HCT116 (cell line): ENCODE results near the gene NUDT22. TPM values are rescaled to one million over a fixed set of nuclear protein-coding genes. Genes with fewer than 3 reads are reported as not detected.

Experiments
- ATAC-seq: fragments of 200-7000 bp; cut with Tn5 transposase; 2 replicates; pipeline ENCODE4 v1.9.1; 2020; ENCODE audit warnings: mild to moderate bottlenecking, moderate library complexity
- BruUV-seq: library from RNA; stranded (reverse); fragments of 400-500 nt; replicated peaks from 2 replicates; lab custom pipeline; 2021; lab: Mats Ljungman, UMichigan
- CTCF ChIA-PET: fragments of 300-600 bp; sonication (Branson Sonifier 250); formaldehyde crosslinking; loops from one replicate; lab custom pipeline; 2021; ENCODE audit warnings: antibody characterized with exemption; lab: Charles Lee
- POLR2A ChIA-PET: fragments of 300-600, 350-600 bp; sonication (Branson Sonifier 250); formaldehyde crosslinking; loops from one replicate; lab custom pipeline; 2021; ENCODE audit warnings: antibody characterized with exemption; lab: Charles Lee
- RAD21 ChIA-PET, 2 experiments: fragments of 300-600 bp; sonication (Branson Sonifier 250); formaldehyde crosslinking; loops; one replicate each; lab custom pipeline; 2023; ENCODE audit warnings: low total read pairs in 2 of 2; ENCODE audit not compliant: uncharacterized antibody in 2 of 2, unreplicated experiment in 2 of 2, low non-redundant PET in 1 of 2; lab: Charles Lee
- DNase-seq: peaks from one replicate; pipeline ENCODE4 v3.0.0-alpha.2; 2010; ENCODE audit warnings: low read depth, low spot score
- H2AFZ ChIP-seq: fragments of 200-600 bp; shearing (Covaris generic), sonication (generic); 2 replicates; pipeline ENCODE4 v1.6.1; 2017; ENCODE audit warnings: low read depth, mixed run types, mixed read lengths, antibody characterized with exemption, low read length; ENCODE audit not compliant: poor library complexity, severe bottlenecking
- H3K27ac ChIP-seq: 2 replicates; pipeline ENCODE4 v1.5.1; 2012; ENCODE audit warnings: low read depth, low read length
- H3K27me3 ChIP-seq: fragments of 200-600 bp; sonication (generic); 2 replicates; pipeline ENCODE4 v1.6.1; 2016; ENCODE audit warnings: mixed run types, low read length, mixed read lengths; ENCODE audit not compliant: insufficient read depth
- H3K36me3 ChIP-seq, 2 experiments: fragments of 200-500 bp in 1 of 2; fragments of 200-600 bp in 1 of 2; sonication (Bioruptor generic) in 1 of 2; sonication (generic) in 1 of 2; 2 replicates each; pipeline versions ENCODE4 v1.5.1 to v1.6.1; 2014 to 2016; ENCODE audit warnings: low read length in 2 of 2, inconsistent platforms in 1 of 2, mixed read lengths in 1 of 2, mixed run types in 1 of 2; ENCODE audit not compliant: insufficient read depth in 2 of 2, control insufficient read depth in 1 of 2
- H3K4me1 ChIP-seq, 2 experiments: fragments of 200-600 bp in 1 of 2; sonication (generic) in 1 of 2; 2 replicates each; pipeline versions ENCODE4 v1.5.1 to v1.6.1; 2012 to 2017; ENCODE audit warnings: low read length in 2 of 2, inconsistent platforms in 1 of 2, mild to moderate bottlenecking in 1 of 2, mixed read lengths in 1 of 2, mixed run types in 1 of 2, moderate library complexity in 1 of 2; ENCODE audit not compliant: insufficient read depth in 2 of 2, control insufficient read depth in 1 of 2
- H3K4me2 ChIP-seq: fragments of 200-600 bp; sonication (generic); 2 replicates; pipeline ENCODE4 v1.6.1; 2017; ENCODE audit warnings: mixed run types, low read length, mixed read lengths
- H3K4me3 ChIP-seq, 2 experiments: fragments of 200-600 bp in 1 of 2; sonication (generic) in 1 of 2; replicated peaks in 1 of 2; 2 replicates each; pipeline ENCODE4 v1.5.1; 2011 to 2016; ENCODE audit warnings: low read length in 2 of 2, control low read depth in 1 of 2, low read depth in 1 of 2, mild to moderate bottlenecking in 1 of 2, mixed read lengths in 1 of 2, mixed run types in 1 of 2
- H3K79me2 ChIP-seq: fragments of 200-600 bp; sonication (generic); 2 replicates; pipeline ENCODE4 v1.6.1; 2017; ENCODE audit warnings: mild to moderate bottlenecking, mixed run types, low read length, moderate library complexity, mixed read lengths; ENCODE audit not compliant: insufficient read depth
- H3K9ac ChIP-seq: fragments of 200-600 bp; sonication (generic); 2 replicates; pipeline ENCODE4 v1.6.1; 2016; ENCODE audit warnings: low read length, mixed read lengths
- H3K9me2 ChIP-seq: fragments of 200-600 bp; sonication (generic), shearing (Covaris generic); 2 replicates; pipeline ENCODE4 v1.6.1; 2017; ENCODE audit warnings: mixed run types, mild to moderate bottlenecking, moderate library complexity; ENCODE audit not compliant: insufficient read depth
- H3K9me3 ChIP-seq, 2 experiments: fragments of 200-500 bp in 1 of 2; fragments of 200-600 bp in 1 of 2; sonication (Bioruptor generic) in 1 of 2; sonication (generic) in 1 of 2; 2 replicates each; pipeline ENCODE4 v1.6.1; 2014 to 2017; ENCODE audit warnings: low read length in 2 of 2, mixed read lengths in 2 of 2, inconsistent platforms in 1 of 2, low read depth in 1 of 2, mild to moderate bottlenecking in 1 of 2, mixed run types in 1 of 2, moderate library complexity in 1 of 2; ENCODE audit not compliant: control insufficient read depth in 1 of 2, insufficient read depth in 1 of 2
- H4K20me1 ChIP-seq: fragments of 200-600 bp; sonication (generic), shearing (Covaris generic); 2 replicates; pipeline ENCODE4 v1.6.1; 2017; ENCODE audit warnings: mixed run types, mild to moderate bottlenecking, moderate library complexity; ENCODE audit not compliant: insufficient read depth
- ATF3 ChIP-seq: IDR thresholded peaks from 2 replicates; pipeline ENCODE4 v1.6.1; 2012
- CTCF ChIP-seq, 3 experiments: fragments of 200-600 bp in 1 of 3; sonication (generic) in 1 of 3; IDR thresholded peaks in 2 of 3; conservative IDR thresholded peaks in 1 of 3; 2 replicates each; pipeline ENCODE4 v1.5.1; 2012 to 2017; ENCODE audit warnings: low read depth in 2 of 3, low read length in 2 of 3, antibody characterized with exemption in 1 of 3, borderline replicate concordance in 1 of 3, control low read depth in 1 of 3, mild to moderate bottlenecking in 1 of 3, mixed read lengths in 1 of 3, mixed run types in 1 of 3, moderate library complexity in 1 of 3; ENCODE audit not compliant: insufficient read depth in 1 of 3
- EGR1 ChIP-seq: IDR thresholded peaks from 2 replicates; pipeline ENCODE4 v1.6.1; 2012; ENCODE audit warnings: low read depth
- ELF1 ChIP-seq: IDR thresholded peaks from 2 replicates; pipeline ENCODE4 v1.6.1; 2012; ENCODE audit warnings: low read depth, borderline replicate concordance
- EZH2 ChIP-seq: fragments of 200-600 bp; sonication (generic); IDR thresholded peaks from 2 replicates; pipeline ENCODE4 v1.6.1; 2017; ENCODE audit warnings: antibody characterized with exemption, mixed run types
- EZH2phosphoT487 ChIP-seq: fragments of 200-600 bp; IDR thresholded peaks from 2 replicates; pipeline ENCODE4 v1.6.1; 2018; ENCODE audit warnings: antibody characterized with exemption, borderline replicate concordance
- FOSL1 ChIP-seq: IDR thresholded peaks from 2 replicates; pipeline ENCODE4 v1.6.1; 2012; ENCODE audit warnings: low read depth
- JUND ChIP-seq: IDR thresholded peaks from 2 replicates; pipeline ENCODE4 v1.6.1; 2012
- POLR2A ChIP-seq: IDR thresholded peaks from 2 replicates; pipeline ENCODE4 v1.7.0; 2011; ENCODE audit warnings: borderline replicate concordance; ENCODE audit not compliant: insufficient read depth, insufficient read length; ENCODE audit errors: extremely low read depth
- RAD21 ChIP-seq: IDR thresholded peaks from 2 replicates; pipeline ENCODE4 v1.6.1; 2012; ENCODE audit warnings: low read depth, mild to moderate bottlenecking
- REST ChIP-seq: IDR thresholded peaks from 2 replicates; pipeline ENCODE4 v1.6.1; 2012; ENCODE audit warnings: low read depth
- SIN3A ChIP-seq: IDR thresholded peaks from 2 replicates; pipeline ENCODE4 v1.6.1; 2012; ENCODE audit warnings: low read depth
- SP1 ChIP-seq: IDR thresholded peaks from 2 replicates; pipeline ENCODE4 v1.6.1; 2012; ENCODE audit warnings: low read depth
- SRF ChIP-seq: IDR thresholded peaks from 2 replicates; pipeline ENCODE4 v1.6.1; 2012; ENCODE audit warnings: low read depth
- TCF7L2 ChIP-seq: IDR thresholded peaks from 2 replicates; pipeline ENCODE4 v1.7.0; 2011; ENCODE audit warnings: borderline replicate concordance, inconsistent platforms; ENCODE audit not compliant: insufficient read depth, insufficient read length; ENCODE audit errors: extremely low read depth
- YY1 ChIP-seq: IDR thresholded peaks from 2 replicates; pipeline ENCODE4 v1.6.1; 2011; ENCODE audit warnings: low read length, low read depth, moderate library complexity, mild to moderate bottlenecking; ENCODE audit not compliant: insufficient replicate concordance; ENCODE audit errors: extremely low read depth
- ZBTB33 ChIP-seq: IDR thresholded peaks from 2 replicates; pipeline ENCODE4 v1.6.1; 2011; ENCODE audit warnings: mild to moderate bottlenecking, low read length, moderate library complexity; ENCODE audit not compliant: insufficient replicate concordance; ENCODE audit errors: extremely low read depth
- ZFX ChIP-seq: fragments of 450-650 bp; IDR thresholded peaks from 2 replicates; pipeline ENCODE4 v1.6.1; 2017
- ZNF274 ChIP-seq: fragments of 200-500 bp; sonication (Bioruptor generic); IDR thresholded peaks from 2 replicates; pipeline ENCODE4 v1.6.1; 2014; ENCODE audit warnings: mild to moderate bottlenecking, low read depth, low read length, inconsistent platforms
- intact Hi-C: fragments of 100-400 bp; cut with micrococcal nuclease; formaldehyde crosslinking; loops from 2 replicates; pipeline ENCODE4 v1.10.0; 2022
- total RNA-seq: library from RNA; stranded (reverse); gene quantifications from one replicate; pipeline ENCODE4 v1.2.1, GENCODE V29; 2021; ENCODE audit not compliant: unreplicated experiment

NUDT22 gene
- total RNA-seq, 1 experiment from 2014 or later = 70.9 TPM

- Histone ChIP-seq H3K9me3 (no peaks in the 10 kb centered on the region), H3K27ac (no peak overlapping the region; the same call in 1 of the 2 replicates), H3K4me1 (peaks cover 0 to 1% of the 10 kb centered on the region in 2 experiments; a peak in 2 of 4 replicates), H3K4me3 (no peak overlapping the region), H3K79me2 (peaks cover 6% of the 10 kb centered on the region; the same call in 1 of the 2 replicates), H3K27me3 (no peaks in the 10 kb centered on the region), H3K9ac (no peak overlapping the region), H2AFZ (no peak overlapping the region), H3K9me2 (no peaks in the 10 kb centered on the region), H3K36me3 (peaks cover 19 to 54% of the 10 kb centered on the region in 2 experiments; a peak in 3 of 4 replicates), H3K4me2 (no peak overlapping the region), H4K20me1 (no peaks in the 10 kb centered on the region)
- intact Hi-C loops = no loop called here
- BruUV-seq = no TSS peak
- ATAC-seq (no peak), DNase-seq (no peak)
- ChIA-PET POLR2A (interaction anchor here (0.9 to 1.3 kb wide), 3 partner anchors 8 to 93 kb away, joined by 3 to 5 read pairs (median 3); no protein-coding TSS in a partner anchor), CTCF (no interaction called here), RAD21 (no interaction called here)
- TF ChIP-seq ATF3 (no peak), TCF7L2 (no peak), RAD21 (no peak), FOSL1 (no peak), YY1 (no peak), SP1 (no peak), ZNF274 (no peak), CTCF (IDR thresholded peaks at IDR 0.05 in 2 of 3, conservative IDR thresholded peaks at IDR 0.05 in 1 of 3; ENCODE audit: borderline replicate concordance in 1 of 3, insufficient read depth in 1 of 3, low read depth in 2 of 3, low read length in 2 of 3) (no peak), ZFX (no peak), ELF1 (no peak), EZH2phosphoT487 (no peak), JUND (no peak), ZBTB33 (no peak), SRF (no peak), REST (no peak), POLR2A (no peak), SIN3A (no peak), EZH2 (no peak), EGR1 (no peak)
These were observed 36.4 kb downstream of the NUDT22 start for GRCh38 chr11:64262271-64263002.
